Nucleus accumbens (tissue), 56 donors: ENCODE measurements around the gene HOXA7.

Experiments
- DNase-seq, 56 donors: peaks; one replicate each; lab custom pipeline; 2025; lab: John Stamatoyannopoulos, UW

HOXA7 gene

DNA sequence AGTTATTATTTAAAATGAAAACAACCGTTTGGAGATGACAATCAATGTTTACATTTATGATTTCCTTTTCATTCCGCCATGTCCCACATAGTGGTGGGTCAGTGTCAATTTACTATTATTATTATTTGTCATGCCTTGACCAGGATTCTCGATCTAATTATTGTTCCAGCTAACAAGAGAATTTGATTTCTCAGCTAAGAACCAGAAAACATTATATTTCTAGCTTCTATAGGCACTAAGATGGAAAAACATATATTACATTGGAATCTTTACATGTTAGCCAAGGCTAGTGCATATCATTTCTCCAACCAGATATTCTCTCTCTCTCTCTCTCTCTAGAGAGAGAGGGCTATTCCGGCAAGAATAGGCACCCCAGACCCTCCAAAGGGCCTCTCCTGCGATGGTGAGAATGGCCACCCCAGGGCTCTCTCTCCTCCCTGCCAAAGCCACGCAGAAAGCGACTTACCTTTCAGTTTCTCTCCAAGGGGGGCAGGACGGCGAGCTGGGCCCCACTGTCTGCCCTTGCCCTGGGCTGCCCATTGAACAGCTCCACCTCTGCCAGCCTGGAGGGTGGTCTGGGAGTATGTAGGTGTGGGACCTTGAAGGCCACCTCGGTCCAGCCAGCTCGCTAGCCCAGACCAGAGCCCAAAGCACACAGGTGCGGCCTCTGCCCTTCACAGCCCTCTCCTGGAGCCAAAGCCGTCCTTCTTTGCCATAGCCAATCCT lies 6.5 kb downstream of the HOXA7 start:
- no peak for DNase-seq

DNA sequence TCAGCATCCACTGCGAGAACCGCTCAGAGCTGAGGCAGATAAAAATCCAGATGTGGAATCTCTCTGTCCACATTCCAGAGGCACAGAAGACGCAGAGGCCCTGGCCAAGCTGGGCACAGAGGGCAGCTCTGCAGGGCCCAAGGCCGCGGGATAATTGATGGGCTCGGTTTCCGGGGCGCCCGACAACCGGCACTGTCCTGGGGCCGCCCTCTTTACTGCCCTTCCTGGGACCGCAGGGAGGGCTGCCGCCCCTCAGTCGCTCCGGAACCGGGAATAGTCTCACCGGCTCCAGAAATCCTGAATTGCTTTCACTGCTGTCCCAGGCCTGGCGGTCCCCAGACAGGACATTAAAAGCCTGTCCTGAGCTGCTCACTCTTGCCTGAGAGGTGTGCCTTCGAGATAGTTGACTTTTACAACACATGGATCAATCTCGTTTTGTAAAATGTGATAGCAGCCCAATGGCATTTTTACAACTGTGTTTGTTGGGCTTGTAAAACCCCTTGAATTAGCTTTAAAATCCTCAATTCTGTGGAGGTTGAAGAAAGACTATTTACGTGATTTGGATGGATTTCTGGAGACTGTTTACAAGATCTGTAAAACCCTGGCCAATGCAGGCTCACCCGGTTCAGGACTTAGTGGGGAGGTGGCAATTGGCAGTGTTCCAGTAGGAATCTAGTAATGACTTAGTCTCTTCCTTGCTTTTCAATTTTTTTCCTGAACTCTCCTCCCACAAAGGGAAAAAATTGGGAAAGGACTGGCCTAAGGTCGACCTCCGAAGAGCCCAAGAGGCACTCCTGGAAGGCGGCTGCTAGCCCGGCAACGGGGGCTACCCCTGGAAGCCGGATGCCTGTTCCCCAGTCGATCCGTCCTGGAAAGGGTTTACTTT lies 7.5 kb downstream of the HOXA7 start:
- DNase-seq = no peak

DNA sequence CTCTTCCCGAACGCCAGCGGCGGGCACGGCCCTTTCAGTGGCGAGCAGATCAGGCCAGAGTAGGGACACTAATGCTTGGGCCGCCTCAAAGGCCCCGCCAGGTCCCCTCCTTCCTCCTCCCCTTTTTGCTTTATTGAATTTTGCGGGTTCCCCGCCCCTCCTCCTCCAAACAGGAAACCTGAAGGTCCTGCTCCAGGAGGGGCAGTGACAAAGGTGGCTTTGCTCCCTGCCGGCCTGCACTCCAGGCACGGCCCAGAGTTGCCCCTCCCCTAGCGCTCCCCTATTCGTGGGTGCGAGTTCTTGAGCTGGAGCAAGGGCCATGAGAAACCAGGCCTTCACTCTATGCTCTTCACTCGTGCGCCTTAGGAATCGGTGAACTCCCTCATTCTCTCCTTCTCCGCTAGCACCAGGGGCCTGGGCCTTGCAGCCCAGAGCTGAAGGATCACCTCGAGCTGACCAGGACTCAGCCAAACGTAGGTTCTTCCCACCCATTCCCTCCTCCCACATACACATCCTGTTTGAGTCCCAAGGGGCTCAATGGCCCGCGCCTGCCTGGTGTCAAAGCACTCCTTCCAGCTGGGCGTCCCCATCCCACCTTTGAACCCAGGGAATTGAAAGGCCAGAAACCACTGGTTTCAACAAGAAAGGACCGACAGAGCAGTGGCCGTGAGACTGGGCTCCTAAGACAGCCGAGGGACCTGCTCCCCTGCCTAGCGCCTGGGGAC lies 8.3 kb downstream of the HOXA7 start:
- DNase-seq = no peak

DNA sequence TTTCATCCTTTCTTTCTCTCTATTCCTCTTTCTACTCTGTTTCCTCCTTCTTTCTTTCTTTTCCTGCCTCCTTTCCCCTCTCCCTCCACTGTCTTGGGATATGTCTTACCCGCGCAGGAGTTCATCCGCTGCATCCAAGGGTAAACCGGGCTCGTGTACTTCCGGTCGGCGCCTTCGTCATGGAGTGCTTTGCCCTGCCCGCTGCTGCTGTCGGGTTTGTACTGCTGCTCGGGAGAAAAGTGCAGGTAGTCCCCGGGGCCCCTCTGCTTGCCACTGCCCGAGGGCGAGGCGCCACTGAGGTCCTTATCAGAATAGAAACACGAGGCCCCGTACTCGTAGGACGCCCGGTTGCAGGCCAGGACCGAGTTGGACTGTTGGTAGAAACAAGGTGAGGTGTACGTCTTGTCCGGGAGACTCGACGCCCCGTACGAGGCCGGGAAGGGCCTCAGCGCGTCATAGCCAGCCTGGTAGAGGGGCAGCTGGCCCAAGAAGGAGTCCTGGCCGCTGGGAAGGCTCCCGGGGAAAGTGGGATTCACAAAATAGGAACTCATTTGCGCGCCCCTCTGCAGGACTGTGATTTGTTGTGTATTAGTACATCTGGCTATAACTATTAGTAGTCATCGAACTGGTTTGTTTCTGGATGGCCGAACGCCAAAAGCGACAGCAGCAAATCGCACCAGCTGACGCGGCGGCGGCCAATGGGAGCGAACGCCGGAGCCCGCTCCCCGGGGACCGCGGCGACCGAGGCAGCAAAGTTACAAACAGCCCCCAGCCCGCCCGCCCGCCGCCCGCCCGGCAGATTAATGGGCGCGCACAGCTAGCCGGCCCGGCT lies 9.1 kb downstream of the HOXA7 start, which contains the start of gene HOXA6:
Gene HOXA6 (minus strand): TSS at position 576 of the 832 bp plus-strand sequence. CDS start 25 bp downstream, at position 551.
- no peak for DNase-seq

DNA sequence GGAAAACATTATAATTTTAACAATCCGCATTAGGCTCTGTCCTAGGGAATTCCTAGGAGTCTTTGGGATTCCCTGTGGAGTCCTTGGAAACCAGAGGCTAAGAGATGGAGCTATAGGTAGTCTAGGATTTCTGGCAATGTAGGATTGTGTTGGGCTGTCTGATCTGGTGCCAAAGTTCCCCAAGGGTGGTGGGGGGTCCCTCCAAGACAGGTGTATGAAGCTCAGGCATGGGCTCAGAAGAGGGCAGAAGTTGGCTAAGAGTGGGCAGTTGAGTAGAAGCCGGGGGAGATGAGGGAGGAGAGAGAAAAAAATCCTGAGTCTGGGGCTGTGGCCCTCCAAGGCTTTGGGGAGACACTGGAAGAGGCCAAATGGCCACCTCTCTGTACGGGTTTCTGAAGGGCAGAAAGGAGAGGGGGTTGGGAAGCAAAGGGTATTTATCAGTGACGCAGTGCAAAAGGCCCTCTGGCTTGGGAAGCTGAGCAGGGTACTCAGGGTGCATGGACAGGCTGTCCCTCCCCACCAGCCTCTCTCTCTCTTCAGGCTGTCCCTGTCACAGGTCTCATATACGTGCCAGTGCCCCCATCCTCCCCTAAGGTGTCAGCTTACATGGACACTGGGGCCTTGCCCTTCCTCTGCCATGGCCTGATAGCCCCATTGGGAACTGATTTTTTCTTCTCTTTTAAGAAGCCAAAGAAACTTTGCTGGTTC lies 9.8 kb downstream of the HOXA7 start:
- DNase-seq = no peak

DNA sequence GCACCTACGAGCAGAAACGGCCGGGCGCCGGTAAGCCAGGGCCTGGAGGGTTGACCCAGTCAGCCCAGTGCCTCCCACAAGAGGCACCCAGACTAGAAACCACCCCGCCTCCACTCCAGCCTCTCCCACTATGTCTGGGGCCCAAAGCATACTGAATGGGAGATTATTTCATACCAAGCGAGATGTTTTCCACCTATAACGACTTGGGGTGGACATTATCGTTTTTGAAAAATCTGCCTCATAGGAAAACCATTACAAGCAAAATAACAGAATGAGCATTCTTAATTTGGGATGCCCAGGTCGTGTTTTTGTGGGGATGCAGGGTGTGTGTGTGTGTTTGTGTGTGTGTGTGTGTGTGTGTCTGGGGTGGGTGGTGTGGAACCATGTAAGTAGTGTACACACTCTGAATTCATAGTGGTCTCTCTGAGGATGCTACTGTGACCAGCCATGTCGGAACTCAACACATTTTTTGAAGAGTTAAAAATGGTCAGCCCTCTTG lies 10.5 kb downstream of the HOXA7 start:
- no peak for DNase-seq

DNA sequence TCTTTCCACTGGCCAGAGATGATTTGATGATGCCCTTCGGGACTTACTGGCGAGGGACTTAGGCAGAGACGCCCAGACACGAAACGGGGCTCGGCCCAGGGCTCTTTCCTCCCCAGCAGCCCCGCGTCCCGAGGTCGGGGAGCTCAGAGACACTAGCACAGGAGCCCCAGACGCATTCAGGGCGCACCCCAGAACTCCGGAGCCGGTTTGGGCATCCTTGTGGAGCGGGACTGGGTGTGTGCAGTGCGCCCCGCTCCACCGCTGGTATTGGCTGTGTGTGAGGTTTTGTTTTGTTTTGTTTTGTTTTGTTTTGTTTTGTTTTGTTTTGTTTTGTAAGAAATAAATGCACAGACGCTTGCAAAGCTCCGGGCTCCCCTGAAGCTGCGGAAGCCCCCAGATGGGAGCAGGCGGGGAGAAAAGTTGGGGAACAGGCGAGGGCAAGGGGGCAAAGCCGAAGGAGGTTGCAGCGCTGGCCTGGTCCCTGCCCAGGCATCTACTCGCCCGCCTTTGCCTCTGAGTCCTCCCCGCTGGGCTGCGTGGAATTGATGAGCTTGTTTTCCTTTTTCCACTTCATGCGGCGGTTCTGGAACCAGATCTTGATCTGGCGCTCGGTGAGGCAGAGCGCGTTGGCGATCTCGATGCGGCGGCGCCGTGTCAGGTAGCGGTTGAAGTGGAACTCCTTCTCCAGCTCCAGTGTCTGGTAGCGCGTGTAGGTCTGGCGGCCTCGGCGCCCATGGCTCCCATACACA lies 11.1 kb downstream of the HOXA7 start:
- no peak for DNase-seq

DNA sequence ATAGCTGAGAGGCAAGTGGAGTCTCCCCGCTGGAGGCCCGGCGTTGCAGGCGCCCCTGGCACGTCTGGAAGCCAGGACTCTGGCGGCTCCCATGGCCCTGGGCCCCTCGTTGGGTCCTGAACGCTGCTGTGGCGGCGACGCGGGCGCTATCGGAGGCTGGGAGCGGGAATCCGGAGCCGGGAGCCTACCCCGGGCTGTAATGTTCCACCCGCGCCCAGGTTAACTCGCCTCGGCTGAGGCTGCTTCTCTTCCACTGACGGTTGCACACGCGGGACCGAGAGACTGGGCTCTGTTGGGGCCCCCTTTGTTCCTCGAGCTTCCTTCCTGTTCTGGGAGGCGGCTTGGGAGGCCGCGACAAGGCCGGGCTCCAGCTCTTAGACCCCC lies 11.7 kb downstream of the HOXA7 start:
- DNase-seq = no peak

DNA sequence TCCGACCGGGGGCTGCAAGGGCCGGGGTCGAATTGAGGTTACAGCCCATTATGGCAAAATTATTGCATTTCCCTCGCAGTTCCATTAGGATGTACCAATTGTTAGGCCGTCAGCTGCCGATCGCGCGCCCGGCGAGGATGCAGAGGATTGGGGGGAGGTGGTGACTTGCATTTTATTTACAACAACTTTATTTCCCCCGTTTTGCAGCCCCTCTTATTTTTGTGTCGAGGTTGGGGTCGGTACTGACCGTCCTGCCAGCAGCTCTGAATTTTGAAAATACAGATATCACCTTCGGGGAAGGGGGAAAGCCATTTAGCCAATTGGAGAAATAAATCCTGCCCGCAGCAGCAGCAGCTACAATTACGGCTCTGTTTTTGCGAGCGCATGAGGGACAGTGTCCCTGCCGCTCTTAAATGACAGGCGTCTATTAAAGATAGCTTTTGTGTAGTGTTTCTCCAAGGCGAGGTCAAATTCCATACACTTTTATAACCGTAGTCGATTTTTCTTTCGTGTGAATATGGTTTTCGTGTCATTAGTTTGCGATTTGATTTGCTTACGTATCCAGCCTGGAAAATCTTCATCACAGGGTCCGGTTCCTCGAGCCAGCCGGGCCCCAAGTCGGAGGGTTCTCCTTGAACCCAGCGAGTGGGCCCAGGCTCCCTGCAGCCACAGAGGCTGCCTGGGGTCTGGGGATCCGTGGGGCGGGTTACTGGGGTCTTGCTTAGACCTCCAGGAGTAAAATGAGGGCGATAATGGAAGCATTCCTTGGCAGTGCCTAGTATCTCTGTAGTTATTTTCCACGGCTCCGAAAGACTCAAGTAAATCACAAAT lies 12.3 kb downstream of the HOXA7 start:
- DNase-seq = no peak

DNA sequence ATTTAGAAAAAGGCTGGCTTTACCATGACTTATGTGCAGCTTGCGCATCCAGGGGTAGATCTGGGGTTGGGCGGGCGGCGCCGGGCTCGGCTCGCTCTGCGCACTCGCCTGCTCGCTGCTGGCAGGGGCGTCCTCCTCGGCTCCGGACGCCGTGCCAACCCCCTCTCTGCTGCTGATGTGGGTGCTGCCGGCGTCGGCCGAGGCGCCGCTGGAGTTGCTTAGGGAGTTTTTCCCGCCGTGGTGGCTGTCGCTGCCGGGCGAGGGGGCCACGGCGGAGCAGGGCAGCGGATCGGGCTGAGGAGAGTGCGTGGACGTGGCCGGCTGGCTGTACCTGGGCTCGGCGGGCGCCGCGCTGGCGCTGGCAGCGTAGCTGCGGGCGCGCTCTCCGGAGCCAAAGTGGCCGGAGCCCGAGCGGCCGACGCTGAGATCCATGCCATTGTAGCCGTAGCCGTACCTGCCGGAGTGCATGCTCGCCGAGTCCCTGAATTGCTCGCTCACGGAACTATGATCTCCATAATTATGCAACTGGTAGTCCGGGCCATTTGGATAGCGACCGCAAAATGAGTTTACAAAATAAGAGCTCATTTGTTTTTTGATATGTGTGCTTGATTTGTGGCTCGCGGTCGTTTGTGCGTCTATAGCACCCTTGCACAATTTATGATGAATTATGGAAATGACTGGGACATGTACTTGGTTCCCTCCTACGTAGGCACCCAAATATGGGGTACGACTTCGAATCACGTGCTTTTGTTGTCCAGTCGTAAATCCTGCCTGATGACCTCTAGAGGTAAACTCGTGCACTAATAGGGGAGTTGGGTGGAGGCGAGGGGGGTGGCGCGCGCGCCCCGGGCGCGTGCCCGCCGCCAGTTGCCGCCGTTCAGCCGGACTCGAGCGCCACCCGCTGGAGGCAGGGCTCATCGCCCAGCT lies 13.2 kb downstream of the HOXA7 start, which contains the start of gene HOXA5:
Gene HOXA5 (minus strand): TSS at position 659 of the 927 bp plus-strand sequence. CDS start 74 bp downstream, at position 585.
- DNase-seq = no peak

DNA sequence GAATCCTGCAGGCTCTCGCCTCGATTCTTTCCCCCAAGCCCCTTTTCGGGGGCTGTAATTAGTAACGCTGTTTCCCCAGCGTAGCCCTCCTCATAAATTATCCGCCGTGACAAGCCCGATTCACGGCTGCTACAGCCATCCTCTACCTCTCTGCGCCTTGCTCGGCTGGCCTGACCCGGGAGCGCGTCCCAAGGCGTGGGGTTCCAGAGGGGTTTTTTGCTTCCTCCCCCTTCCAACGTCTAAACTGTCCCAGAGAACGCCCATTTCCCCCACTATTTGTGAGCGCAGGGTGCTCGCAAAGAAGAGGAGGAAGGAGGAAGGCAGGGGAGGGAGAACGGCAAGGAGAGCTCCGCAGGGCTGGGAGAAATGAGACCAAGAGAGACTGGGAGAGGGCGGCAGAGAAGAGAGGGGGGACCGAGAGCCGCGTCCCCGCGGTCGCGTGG lies 13.9 kb downstream of the HOXA7 start:
- no peak for DNase-seq

DNA sequence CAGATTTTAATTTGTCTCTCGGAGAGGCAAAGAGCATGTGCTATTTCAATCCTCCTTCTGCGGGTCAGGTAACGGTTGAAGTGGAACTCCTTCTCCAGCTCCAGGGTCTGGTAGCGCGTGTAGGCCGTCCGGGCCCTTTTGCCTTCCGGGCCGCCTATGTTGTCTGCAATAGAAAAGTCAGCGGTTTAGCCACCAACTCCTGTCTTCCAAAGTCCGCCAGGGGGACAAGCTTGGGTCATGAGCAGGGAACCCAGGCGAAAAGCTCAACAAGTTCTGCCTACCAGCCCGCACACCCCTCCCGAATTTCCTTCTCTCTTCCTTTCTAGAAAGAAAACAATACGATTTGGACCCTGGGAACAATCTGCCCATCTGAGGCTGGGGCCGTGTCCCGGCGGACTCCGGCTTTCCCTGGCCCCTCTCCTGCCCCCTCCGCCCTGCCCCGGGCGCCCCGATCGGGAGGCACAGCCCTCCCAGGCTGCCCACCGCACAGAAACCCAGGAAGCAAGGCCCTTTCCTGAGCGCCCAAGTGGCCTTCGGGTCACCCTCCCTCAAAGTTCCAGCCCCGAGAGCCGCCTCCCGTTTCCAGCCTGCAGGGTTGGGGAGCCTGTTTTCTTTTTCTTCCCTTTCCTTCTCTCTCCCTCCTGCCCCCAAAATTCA lies 14.4 kb downstream of the HOXA7 start:
- no peak for DNase-seq

DNA sequence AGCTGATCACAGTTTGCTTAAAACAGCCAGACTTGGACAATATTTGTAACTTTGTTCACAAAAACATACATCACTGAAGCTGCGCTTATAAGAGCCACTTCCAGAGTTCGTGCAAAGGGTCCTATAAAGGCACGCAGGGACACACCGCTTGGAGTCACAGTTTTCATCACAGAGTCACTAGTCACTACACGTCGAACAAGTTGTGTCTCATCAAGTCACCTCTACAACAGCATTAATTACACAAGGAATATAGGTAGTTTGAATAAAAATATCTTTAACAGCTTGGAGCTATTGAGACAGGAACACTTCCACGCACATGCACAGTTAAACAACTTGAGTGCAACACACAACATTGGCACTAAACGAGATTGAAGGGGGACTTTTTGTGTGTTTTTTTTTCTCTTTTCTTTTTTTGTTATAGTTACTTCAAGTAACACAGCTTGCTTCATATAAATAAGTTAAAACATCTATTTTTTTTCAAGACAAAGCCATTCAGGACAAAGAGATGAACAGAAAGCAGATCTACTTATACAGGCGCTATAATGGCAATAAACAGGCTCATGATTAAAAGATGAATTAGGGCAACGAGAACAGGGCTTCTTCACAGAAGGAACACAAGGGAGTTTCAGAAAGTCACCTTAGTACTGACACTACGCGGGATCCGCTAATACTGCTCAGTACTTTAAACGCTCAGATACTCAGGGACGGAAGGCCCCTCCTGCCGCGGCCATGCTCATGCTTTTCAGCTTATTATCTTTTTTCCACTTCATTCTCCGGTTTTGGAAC lies 15.1 kb downstream of the HOXA7 start:
- no peak for DNase-seq

DNA sequence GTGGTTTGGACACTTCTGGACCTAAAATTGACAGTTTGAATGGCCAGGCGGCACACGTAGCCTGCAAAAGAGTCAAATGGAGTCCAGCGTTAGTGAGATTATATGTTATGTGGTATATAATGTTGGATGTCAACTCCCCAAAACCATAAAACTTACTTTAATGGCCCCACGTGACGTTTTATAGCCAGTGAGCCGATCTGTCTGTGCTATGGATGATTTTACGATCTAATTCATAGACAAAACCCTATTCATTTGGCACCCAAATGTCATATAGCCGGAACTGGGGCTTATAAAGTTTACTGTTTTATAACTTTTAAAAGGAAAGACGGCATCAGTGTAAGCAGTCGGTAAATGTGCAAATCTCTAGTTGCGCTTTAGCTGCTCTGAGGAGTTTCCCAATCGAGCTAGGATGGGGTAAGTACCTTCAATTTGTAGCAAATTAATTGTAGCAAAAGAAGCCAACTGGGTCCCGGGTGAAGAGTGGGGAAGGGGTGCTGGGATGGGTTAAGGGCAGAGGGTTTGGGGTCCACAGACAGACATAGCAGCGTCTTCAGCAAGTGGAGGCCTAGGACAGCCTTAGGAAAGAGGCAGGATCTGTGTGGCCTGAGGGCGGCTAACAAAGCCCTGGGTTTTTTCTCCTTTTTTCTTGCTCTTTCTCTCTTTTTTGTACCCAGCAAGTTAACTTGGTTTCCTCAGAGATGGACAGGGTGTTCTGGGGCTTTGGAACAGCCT lies 16.2 kb downstream of the HOXA7 start:
- no peak for DNase-seq
